Stimulated activated CD4-positive, alpha-beta T cell treated with anti-CD3 and anti-CD28 coated beads, Interleukin-1b, Interleukin-23, amount 100 ng/mL, for 24 hours (primary cell): ENCODE results near the gene ABCC1.
"Not testable (repeated sequence)": the region's sequence is repeated elsewhere in the genome, so short reads cannot be mapped to it uniquely, and the experiment has no call there.

Experiments
- DNase-seq, 4 experiments: peaks; one replicate each; pipeline ENCODE4 v3.0.0-alpha.2; 2020; ENCODE audit warnings: low read depth in 4 of 4, low spot score in 1 of 4

Gene ABCC1

GRCh38 chr16:16151315-16151714 is 201.9 kb downstream of the ABCC1 start:
- no peak for DNase-seq

DNA sequence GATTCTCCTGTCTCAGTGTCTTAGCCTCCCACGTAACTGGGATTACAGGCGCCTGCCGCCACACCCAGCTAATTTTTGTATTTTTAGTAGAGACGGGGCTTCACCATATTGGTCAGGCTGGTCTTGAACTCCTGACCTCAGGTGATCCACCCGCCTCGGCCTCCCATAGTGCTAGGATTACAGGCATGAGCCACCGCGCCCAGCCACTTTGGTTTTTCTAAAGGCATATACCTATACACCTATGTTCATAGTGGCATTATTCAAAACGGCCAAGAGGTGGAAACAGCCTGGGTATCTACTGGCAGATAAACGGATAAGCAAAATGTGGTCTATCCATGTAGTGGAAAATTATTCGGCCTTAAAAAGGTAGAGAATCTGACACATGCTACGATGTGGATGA is 203.6 kb downstream of the ABCC1 start:
- DNase-seq: not testable (repeated sequence)

DNA sequence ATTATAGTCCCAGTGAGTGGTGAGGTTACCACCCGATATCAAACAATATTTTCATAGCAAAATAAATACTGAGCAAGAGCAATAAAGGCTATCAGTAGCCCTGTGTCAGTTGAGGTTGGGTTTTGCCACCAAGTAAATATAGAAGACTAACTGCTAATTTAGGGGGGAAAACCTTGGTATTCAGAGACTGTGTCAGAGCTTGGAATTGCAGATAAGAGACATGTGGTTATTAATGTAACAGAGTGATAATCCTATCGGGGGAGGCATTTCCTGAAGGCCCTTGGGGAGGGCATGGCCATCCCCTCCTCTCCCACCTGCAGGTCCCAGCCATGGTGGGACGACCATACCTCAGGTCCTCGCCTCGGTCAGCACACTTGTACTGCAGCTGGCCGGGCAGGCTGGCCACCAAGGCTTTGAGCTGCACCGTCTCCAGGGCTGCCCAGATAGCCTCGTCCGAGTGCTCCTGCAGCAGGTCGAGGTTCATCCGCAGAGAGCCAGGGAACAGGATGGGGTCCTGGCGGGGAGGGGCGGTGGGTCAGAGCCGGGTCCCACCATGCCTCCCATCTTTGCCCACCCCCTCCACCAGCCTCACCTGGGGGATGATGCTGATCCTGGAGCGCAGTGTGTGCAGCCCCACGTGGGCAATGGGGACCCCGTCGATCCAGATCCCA is 205.0 kb downstream of the ABCC1 start:
- DNase-seq: no peak

DNA sequence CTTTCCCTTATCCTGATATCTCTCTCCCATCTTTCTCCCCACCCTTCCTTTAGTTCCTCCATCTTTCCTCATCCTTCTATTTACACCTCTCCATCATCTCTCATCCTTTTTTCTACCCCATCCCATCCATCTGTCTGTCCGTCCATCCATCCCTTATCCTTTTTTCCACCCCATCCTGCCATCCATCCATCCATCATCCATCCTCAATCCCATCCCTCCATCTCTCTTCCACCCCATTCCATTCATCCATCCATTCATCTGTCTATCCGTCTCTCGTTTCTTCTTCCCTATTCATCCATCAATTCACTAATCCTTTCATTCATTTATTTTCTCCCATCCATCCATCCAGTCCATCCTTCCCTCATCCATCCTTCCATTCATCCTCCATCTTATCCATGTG is 205.8 kb downstream of the ABCC1 start:
- no peak for DNase-seq

- DNase-seq: no peak
These were observed 207.8 kb downstream of the ABCC1 start for GRCh38 chr16:16157166-16157565.

- no peak for DNase-seq
These were observed 208.8 kb downstream of the ABCC1 start for GRCh38 chr16:16158082-16158658.

DNA sequence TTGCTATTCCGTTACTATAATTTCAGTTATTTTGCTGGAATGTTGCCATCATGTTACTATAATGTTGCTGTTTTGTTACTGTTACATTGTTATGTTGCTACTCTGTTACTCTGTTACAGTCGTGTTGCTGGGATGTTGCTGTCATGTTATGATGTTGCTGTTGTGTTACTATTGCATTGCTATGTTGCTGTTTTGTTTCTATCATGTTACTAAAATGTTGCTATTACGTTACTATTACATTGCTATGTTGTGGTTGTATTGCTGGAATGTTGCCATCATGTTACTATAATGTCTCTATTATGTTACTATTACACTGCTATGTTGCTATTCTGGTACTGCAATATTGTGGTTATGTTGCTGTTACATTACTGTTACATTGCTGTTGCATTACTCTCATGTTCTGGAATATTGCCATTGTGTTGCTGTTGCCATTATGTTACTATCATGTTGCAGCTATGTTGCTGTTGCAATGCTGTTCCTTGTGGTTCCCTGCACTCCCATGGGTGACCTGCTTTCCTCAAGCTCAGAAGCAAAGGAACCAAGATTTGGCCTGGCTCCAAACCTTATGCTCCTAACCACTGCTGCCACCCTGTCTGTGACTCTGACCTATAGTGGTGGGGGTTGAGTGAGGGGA is 209.4 kb downstream of the ABCC1 start:
- no peak for DNase-seq

- no peak for DNase-seq
These were observed 210.2 kb downstream of the ABCC1 start for GRCh38 chr16:16159662-16160061.

DNA sequence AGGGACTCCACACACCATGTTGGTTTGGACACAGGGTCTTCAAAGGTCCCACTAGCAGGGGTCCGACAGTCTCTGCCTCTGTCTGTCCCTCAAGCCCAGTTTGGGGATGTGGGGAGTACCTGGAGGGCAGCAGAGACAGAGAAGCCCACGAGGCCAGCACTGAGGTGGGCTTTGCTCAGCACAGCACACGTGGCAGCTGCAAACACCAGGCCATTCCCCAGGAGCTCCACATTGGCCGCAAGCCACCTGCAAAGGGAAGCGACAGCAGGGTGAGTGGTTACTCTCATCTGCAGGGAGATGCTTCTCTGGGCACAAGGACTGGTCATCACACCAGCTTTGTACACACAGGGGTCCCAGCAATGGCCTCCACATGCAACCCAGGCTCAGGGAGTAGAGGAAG is 211.9 kb downstream of the ABCC1 start:
- DNase-seq: no peak

GRCh38 chr16:16161840-16162239 is 212.4 kb downstream of the ABCC1 start:
- not testable (repeated sequence) for DNase-seq

GRCh38 chr16:16162591-16162990 is 213.2 kb downstream of the ABCC1 start:
- DNase-seq: no peak

DNA sequence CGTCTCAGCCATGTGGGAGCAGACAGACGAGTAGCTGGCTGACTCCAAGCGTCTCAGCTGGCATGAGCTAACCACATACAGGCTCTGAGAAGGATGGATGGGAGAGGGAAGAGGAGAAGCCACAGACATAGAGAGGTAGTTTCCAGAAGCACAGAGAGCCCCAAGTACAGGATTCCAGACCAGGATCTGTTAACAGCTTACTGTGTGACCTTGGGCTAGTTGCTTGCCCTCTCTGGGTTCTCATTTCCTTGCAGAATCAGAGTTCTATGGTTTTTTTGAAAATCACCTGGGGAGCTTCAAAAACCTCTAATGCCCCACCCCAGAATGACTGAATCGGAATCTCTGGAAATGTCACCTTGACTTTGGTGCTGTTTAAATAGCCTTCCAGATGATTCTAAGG is 213.7 kb downstream of the ABCC1 start:
- DNase-seq: no peak

DNA sequence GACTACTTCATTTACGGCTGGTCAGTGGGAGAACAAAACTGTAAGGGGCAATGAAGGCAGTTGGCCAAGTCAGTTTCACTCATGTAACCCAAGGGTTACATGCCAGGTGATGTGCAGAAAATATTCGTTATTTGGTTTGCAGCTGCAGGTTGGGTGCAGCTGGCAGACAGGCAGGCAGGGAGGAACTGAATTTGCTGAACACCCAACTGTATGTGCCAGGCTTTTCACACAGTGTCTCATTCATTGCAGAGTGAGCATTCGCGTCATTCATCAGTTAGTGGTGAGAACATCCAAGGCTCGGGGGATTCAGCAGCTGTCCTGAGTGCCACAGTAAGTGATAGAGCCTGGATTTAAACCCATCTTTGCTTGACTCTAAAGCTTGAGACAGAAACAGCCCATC is 214.2 kb downstream of the ABCC1 start:
- no peak for DNase-seq

DNA sequence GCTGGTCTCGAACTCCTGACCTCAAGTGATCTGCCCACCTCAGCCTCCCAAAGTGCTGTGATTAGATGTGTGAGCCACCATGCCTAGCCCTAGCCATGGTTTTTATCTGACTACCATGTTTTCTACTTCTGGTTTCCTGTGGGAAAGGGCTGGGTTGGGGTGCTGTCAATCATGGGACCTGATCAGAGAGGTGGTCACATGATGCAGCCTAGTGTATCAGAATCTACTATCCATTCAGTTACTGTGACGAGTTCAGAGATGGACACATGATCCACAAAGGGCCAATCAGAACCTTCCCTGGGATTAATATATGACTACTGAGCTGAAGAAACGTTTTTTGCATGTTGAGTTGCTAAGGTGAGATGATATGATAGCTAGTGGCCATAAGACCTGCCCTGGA is 214.8 kb downstream of the ABCC1 start:
- DNase-seq: no peak

DNA sequence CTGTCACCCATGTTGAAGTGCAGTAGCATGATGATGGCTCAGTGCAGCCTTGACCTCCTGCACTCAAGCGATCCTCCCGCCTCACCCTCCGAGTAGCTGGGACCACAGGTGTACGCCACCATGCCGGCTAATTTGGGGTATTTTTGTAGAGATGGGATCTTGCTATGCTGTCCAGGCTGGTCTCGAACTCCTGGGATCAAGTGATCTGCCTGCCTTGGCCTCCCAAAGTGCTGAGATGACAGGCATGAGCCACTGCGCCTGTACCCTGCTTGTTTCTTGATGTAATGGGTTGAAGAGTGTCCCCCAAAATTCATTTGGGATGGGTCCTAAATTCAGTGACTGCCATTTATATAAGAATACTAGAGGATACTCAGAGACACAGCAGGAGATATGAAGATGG is 216.7 kb downstream of the ABCC1 start:
- no peak for DNase-seq

- no peak for DNase-seq
These were observed 217.5 kb downstream of the ABCC1 start for GRCh38 chr16:16166949-16167348.

DNA sequence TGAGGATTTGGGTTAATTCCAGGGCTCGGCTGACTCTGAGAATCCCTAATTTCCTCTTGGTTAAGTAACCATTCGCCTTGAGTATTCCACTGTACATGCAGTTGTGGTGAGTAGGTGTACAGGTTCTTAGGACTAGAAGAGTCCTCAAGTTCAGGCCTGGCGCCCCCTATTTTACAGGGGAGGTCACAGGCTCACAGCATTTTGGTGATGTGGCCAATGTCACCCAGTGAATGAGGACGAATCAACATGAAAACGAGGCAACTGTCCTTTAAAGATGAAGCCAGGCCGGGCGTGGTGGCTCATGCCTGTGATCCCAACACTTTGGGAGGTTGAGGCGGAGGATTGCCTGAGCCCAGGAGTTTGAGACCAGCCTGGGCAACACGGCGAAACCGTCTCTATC is 218.5 kb downstream of the ABCC1 start:
- no peak for DNase-seq

DNA sequence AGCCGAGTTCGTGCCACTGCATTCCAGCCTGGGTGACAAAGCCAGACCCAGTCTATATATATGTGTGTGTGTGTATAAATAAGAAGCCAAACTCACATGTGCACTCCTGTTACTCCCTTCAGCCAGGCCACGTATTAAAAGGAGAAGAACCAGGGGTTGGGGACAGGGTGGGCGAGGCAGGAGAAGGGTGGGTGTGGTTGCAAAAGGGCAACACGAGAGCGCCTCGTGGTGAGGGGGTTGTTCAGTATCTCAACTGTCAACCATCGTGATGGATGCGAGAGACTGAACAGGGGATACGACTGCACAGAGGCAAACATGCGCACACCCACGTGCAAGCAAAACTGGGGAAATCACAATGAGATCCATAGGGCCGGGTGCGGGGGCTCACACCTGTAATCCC is 219.0 kb downstream of the ABCC1 start:
- DNase-seq: no peak

DNA sequence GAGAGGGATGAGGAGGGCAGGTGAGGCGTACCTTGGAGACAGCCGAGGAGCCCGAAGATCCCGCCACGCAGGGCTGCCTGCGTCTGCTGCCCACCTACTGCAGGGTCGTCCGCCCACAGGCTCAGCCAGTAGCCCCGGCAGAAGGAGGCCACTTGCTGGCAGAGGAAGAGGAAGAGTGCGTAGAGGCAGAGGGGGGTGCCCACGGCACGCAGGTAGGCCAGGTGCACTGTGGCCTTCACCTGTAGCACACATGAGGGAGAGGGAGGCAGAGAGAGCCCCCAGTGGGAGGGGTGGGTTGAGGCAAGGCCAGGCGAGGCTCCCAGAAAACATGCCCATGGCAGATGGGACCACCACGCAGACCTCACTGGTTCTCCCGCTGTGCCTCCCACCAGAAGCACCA is 220.2 kb downstream of the ABCC1 start:
- DNase-seq: no peak

GRCh38 chr16:16171332-16171919 is 222.0 kb downstream of the ABCC1 start:
- no peak for DNase-seq

DNA sequence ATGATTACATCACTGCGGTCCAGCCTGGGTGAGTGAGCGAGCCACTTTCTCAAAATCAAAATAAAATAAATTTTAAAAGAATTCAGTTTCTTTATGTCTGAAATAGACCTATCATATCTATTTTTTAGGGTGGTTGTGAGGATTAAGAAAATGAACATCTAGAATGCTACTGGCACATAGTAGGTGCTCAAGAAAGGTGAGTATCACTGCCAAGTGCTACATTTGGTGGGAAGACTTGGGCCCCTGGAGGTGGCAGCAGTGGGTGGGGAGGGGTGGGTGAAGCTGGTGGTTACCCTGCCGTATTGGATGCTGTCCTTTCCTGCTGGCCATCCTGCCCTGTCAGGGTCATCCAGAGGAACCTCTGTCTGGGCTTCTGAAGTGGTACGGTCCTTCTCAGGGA is 223.6 kb downstream of the ABCC1 start:
- DNase-seq: no peak

- no peak for DNase-seq
These were observed 225.9 kb downstream of the ABCC1 start for GRCh38 chr16:16175296-16175695.
